ENCODE results near the gene SNX20. TPM values are rescaled to one million over a fixed set of nuclear protein-coding genes. Genes with fewer than 3 reads are reported as not detected.

Gene SNX20
- total and polyA plus RNA-seq, 2 of the 4 experiments (the other 2 are of a cell fraction): not detected

GRCh38 chr16:50628156-50628802 is 52.8 kb downstream of the SNX20 start:
- intact Hi-C loops (cut with micrococcal nuclease): no loop called here

More at GRCh38 chr16:50628156-50628802, 52.8 kb downstream of the SNX20 start:
- Histone ChIP-seq H3K27ac (ENCODE audit: insufficient read depth, low read length) (no peak overlapping the region), H3K56ac (ENCODE audit: extremely low read depth, insufficient read depth, low read length) (no peak overlapping the region), H4K5ac (ENCODE audit: low read depth, low read length) (no peak overlapping the region), H4K20me1 (ENCODE audit: insufficient read depth, low read length) (no peaks in the 10 kb centered on the region), H2BK5ac (ENCODE audit: low read depth, low read length, poor library complexity, severe bottlenecking) (no peak overlapping the region), H3K27me3 (ENCODE audit: control insufficient read depth, insufficient read depth, low read length) (peaks cover 2% of the 10 kb centered on the region; the same call in 1 of the 2 replicates), H3K18ac (ENCODE audit: low read depth, low read length) (no peak overlapping the region), H3K9ac (ENCODE audit: low read depth, low read length) (no peak overlapping the region), H3K9me1 (ENCODE audit: insufficient read depth, low read length) (no peaks in the 10 kb centered on the region), H3K23ac (ENCODE audit: low read depth, low read length) (no peak overlapping the region), H2BK20ac (ENCODE audit: low read depth, low read length) (no peak overlapping the region), H3K14ac (replicated peaks; ENCODE audit: low read depth, low read length) (no peak overlapping the region), H3K9me3 (ENCODE audit: control insufficient read depth, insufficient read depth, low read length) (no peaks in the 10 kb centered on the region), H2BK15ac (ENCODE audit: low read depth, low read length) (no peak overlapping the region), H2AK9ac (replicated peaks; ENCODE audit: low read depth, low read length, poor library complexity) (no peak overlapping the region), H2AFZ (replicated peaks; ENCODE audit: low read length, poor library complexity) (no peak overlapping the region), H3K4me2 (ENCODE audit: low read depth, low read length) (no peak overlapping the region), H3K79me1 (ENCODE audit: low read depth in 1 of 2, low read length in 2 of 2) (no peaks in the 10 kb centered on the region), H3K4me1 (ENCODE audit: control insufficient read depth, insufficient read depth, low read length) (no peaks in the 10 kb centered on the region), H3K36me3 (ENCODE audit: control insufficient read depth, insufficient read depth, low read length) (no peaks in the 10 kb centered on the region), H3K4me3 (ENCODE audit: insufficient read depth, low read depth, low read length) (no peak overlapping the region), H3K4ac (ENCODE audit: low read depth, low read length) (no peak overlapping the region), H2AK5ac (ENCODE audit: low read depth, low read length) (no peak overlapping the region), H4K8ac (ENCODE audit: low read depth in 2 of 2, low read length in 2 of 2) (no peak overlapping the region), H4K91ac (ENCODE audit: insufficient read depth, low read depth, low read length) (no peak overlapping the region), H2BK120ac (ENCODE audit: low read depth, low read length) (no peak overlapping the region)
- WGBS, 2 experiments (ENCODE audit: extremely low coverage in 2 of 2, insufficient read length in 1 of 2): 80% methylated on average over 1 of the region's 9 CpGs; no CpG with 5 or more reads in 1 of the 2 experiments
- DNase-seq: no peak
- ChIA-PET POLR2A (ENCODE audit: unreplicated experiment) (no interaction called here), CTCF (no interaction called here)
- TF ChIP-seq NFE2L2 (IDR thresholded peaks at IDR 0.05; ENCODE audit: low read depth, low read length) (no peak), CTCF (conservative IDR thresholded peaks at IDR 0.05; ENCODE audit: low read depth, low read length) (no peak), ELK1 (IDR thresholded peaks at IDR 0.05; ENCODE audit: borderline replicate concordance, low read depth, low read length) (no peak), FOS (IDR thresholded peaks at IDR 0.05; ENCODE audit: low read depth, low read length) (no peak), CEBPB (IDR thresholded peaks at IDR 0.05; ENCODE audit: low read depth, low read length) (no peak), SMC3 (IDR thresholded peaks at IDR 0.05; ENCODE audit: low read depth, low read length) (no peak)
- TF ChIP-seq, protein P1, sequence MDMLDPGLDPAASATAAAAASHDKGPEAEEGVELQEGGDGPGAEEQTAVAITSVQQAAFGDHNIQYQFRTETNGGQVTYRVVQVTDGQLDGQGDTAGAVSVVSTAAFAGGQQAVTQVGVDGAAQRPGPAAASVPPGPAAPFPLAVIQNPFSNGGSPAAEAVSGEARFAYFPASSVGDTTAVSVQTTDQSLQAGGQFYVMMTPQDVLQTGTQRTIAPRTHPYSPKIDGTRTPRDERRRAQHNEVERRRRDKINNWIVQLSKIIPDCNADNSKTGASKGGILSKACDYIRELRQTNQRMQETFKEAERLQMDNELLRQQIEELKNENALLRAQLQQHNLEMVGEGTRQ (IDR thresholded peaks at IDR 0.05; ENCODE audit: low read depth, low read length): no peak
- no peak for ATAC-seq (ENCODE audit: low read depth)
- no TSS peak for BruUV-seq (replicated peaks)
- in situ Hi-C loops (cut with MboI; ENCODE audit: low sequenced_read_pairs) (no loop called here), dilution Hi-C loops (cut with HindIII; ENCODE audit: low sequenced_read_pairs, unreplicated experiment) (no loop called here)

All from IMR-90 (cell line).